ENCODE data around the gene SYNE2. TPM values are rescaled to one million over a fixed set of nuclear protein-coding genes. Genes with fewer than 3 reads are reported as not detected.

SYNE2 gene
- total and polyA plus RNA-seq, 2 of the 8 experiments (the other 6 are each of a cell fraction or from before 2014, with no cell fraction given), result 32.6 to 46.1 TPM

DNA sequence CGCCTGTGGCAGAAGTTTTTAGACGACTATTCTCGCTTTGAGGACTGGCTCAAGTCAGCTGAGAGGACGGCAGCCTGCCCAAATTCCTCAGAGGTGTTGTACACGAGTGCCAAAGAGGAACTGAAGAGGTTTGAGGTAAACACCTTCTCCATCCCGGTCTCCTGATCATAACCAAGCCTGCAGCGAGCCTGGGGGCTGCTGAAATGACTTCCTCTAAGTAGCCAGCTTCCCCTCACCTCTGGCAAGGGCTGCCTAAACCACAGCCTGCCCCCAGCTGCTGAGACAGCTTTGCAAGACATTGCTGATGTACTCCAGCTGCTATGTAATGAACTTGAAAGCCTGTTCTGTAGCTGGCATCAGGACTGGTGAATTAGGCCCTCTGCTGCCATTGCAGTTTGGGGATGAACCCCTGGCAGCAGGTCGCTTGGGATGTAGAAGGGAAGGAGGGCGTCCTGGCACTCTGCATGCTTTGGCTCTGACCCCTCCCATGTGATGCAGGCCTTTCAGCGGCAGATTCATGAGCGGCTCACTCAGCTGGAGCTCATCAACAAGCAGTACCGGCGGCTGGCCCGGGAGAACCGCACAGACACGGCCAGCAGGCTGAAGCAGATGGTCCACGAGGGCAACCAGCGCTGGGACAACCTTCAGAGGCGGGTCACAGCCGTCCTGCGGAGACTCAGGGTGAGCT, 356.8 kb downstream of the SYNE2 start (continued):
- TF ChIP-seq, protein P1, sequence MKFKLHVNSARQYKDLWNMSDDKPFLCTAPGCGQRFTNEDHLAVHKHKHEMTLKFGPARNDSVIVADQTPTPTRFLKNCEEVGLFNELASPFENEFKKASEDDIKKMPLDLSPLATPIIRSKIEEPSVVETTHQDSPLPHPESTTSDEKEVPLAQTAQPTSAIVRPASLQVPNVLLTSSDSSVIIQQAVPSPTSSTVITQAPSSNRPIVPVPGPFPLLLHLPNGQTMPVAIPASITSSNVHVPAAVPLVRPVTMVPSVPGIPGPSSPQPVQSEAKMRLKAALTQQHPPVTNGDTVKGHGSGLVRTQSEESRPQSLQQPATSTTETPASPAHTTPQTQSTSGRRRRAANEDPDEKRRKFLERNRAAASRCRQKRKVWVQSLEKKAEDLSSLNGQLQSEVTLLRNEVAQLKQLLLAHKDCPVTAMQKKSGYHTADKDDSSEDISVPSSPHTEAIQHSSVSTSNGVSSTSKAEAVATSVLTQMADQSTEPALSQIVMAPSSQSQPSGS (IDR thresholded peaks at IDR 0.05; ENCODE audit: low read length), result no peak
- TF ChIP-seq CHD1 (IDR thresholded peaks at IDR 0.05; ENCODE audit: low read depth, low read length) (no peak), RNF2 (IDR thresholded peaks at IDR 0.05; ENCODE audit: borderline replicate concordance, low read depth, low read length, missing control alignments, poor library complexity, severe bottlenecking) (no peak), JUND (IDR thresholded peaks at IDR 0.05; ENCODE audit: low read length) (no peak)
- TF ChIP-seq, protein P2, sequence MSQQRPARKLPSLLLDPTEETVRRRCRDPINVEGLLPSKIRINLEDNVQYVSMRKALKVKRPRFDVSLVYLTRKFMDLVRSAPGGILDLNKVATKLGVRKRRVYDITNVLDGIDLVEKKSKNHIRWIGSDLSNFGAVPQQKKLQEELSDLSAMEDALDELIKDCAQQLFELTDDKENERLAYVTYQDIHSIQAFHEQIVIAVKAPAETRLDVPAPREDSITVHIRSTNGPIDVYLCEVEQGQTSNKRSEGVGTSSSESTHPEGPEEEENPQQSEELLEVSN (IDR thresholded peaks at IDR 0.05), result no peak

Data from H1 (cell line).